ENCODE measurements around the gene MACROD2. TPM values are rescaled to one million over a fixed set of nuclear protein-coding genes. Genes with fewer than 3 reads are reported as not detected.
"Not testable (repeated sequence)": the region's sequence is repeated elsewhere in the genome, so short reads cannot be mapped to it uniquely, and the experiment has no call there.

The MACROD2 gene
- total RNA-seq, 1 experiment from 2014 or later: not detected

GRCh38 chr20:14030991-14031390, 35.7 kb downstream of the MACROD2 start:
- Histone ChIP-seq H3K27ac (no peak overlapping the region), H3K4me1 (replicated peaks) (no peaks in the 10 kb centered on the region), H3K27me3 (replicated peaks) (no peaks in the 10 kb centered on the region), H3K36me3 (no peaks in the 10 kb centered on the region), H3K9me3 (replicated peaks) (no peaks in the 10 kb centered on the region), H3K4me3 (no peak overlapping the region)
- no peak for DNase-seq (ENCODE audit: low read depth in 1 of 2, low spot score in 2 of 2)

- DNase-seq (ENCODE audit: low read depth in 1 of 2, low spot score in 2 of 2): no peak
- no peak overlapping the region for H3K4me3 ChIP-seq
- no peaks in the 10 kb centered on the region for H3K9me3 ChIP-seq (replicated peaks)
- no peaks in the 10 kb centered on the region for H3K36me3 ChIP-seq
- H3K27ac ChIP-seq: no peak overlapping the region
- no peaks in the 10 kb centered on the region for H3K4me1 ChIP-seq (replicated peaks)
- no peaks in the 10 kb centered on the region for H3K27me3 ChIP-seq (replicated peaks)
Measured at GRCh38 chr20:14033310-14033709, 38.0 kb downstream of the MACROD2 start.

GRCh38 chr20:14036567-14036966, 41.3 kb downstream of the MACROD2 start:
- no peak overlapping the region for H3K27ac ChIP-seq
- no peak for DNase-seq (ENCODE audit: low read depth in 1 of 2, low spot score in 2 of 2)
- H3K9me3 ChIP-seq (replicated peaks): no peaks in the 10 kb centered on the region
- no peaks in the 10 kb centered on the region for H3K36me3 ChIP-seq
- H3K27me3 ChIP-seq (replicated peaks): no peaks in the 10 kb centered on the region
- H3K4me1 ChIP-seq (replicated peaks): no peaks in the 10 kb centered on the region
- H3K4me3 ChIP-seq: no peak overlapping the region

GRCh38 chr20:14044712-14045276, 49.5 kb downstream of the MACROD2 start:
- not testable (repeated sequence) for H3K4me1 ChIP-seq (replicated peaks); H3K27me3 ChIP-seq (replicated peaks); H3K9me3 ChIP-seq (replicated peaks); DNase-seq (ENCODE audit: low read depth in 1 of 2, low spot score in 2 of 2); H3K27ac ChIP-seq; H3K36me3 ChIP-seq; H3K4me3 ChIP-seq

GRCh38 chr20:14046534-14046933, 51.2 kb downstream of the MACROD2 start:
- no peak for DNase-seq (ENCODE audit: low read depth in 1 of 2, low spot score in 2 of 2)
- H3K4me3 ChIP-seq: no peak overlapping the region
- H3K36me3 ChIP-seq: no peaks in the 10 kb centered on the region
- H3K4me1 ChIP-seq (replicated peaks): no peaks in the 10 kb centered on the region
- H3K27ac ChIP-seq: no peak overlapping the region
- H3K9me3 ChIP-seq (replicated peaks): no peaks in the 10 kb centered on the region
- H3K27me3 ChIP-seq (replicated peaks): no peaks in the 10 kb centered on the region

GRCh38 chr20:14049111-14049510, 53.8 kb downstream of the MACROD2 start:
- no peak overlapping the region for H3K4me3 ChIP-seq
- no peaks in the 10 kb centered on the region for H3K4me1 ChIP-seq (replicated peaks)
- no peaks in the 10 kb centered on the region for H3K9me3 ChIP-seq (replicated peaks)
- no peak overlapping the region for H3K27ac ChIP-seq
- no peak for DNase-seq (ENCODE audit: low read depth in 1 of 2, low spot score in 2 of 2)
- no peaks in the 10 kb centered on the region for H3K27me3 ChIP-seq (replicated peaks)
- H3K36me3 ChIP-seq: no peaks in the 10 kb centered on the region

- no peak overlapping the region for H3K27ac ChIP-seq
- no peak for DNase-seq (ENCODE audit: low read depth in 1 of 2, low spot score in 2 of 2)
- H3K4me1 ChIP-seq (replicated peaks): no peaks in the 10 kb centered on the region
- H3K9me3 ChIP-seq (replicated peaks): no peaks in the 10 kb centered on the region
- H3K36me3 ChIP-seq: no peaks in the 10 kb centered on the region
- no peaks in the 10 kb centered on the region for H3K27me3 ChIP-seq (replicated peaks)
- no peak overlapping the region for H3K4me3 ChIP-seq
Measured at GRCh38 chr20:14051454-14051853, 56.1 kb downstream of the MACROD2 start.

GRCh38 chr20:14055127-14055742, 59.9 kb downstream of the MACROD2 start:
- no peaks in the 10 kb centered on the region for H3K4me1 ChIP-seq (replicated peaks)
- no peaks in the 10 kb centered on the region for H3K27me3 ChIP-seq (replicated peaks)
- no peaks in the 10 kb centered on the region for H3K36me3 ChIP-seq
- peak in 1 of 2 experiments; percentile 24 for DNase-seq (ENCODE audit: low read depth in 1 of 2, low spot score in 2 of 2)
- H3K9me3 ChIP-seq (replicated peaks): no peaks in the 10 kb centered on the region
- no peak overlapping the region for H3K27ac ChIP-seq
- no peak overlapping the region for H3K4me3 ChIP-seq

GRCh38 chr20:14062171-14062570, 66.9 kb downstream of the MACROD2 start:
- Histone ChIP-seq H3K9me3 (replicated peaks) (no peaks in the 10 kb centered on the region), H3K27ac (no peak overlapping the region), H3K27me3 (replicated peaks) (no peaks in the 10 kb centered on the region), H3K4me3 (no peak overlapping the region), H3K36me3 (no peaks in the 10 kb centered on the region), H3K4me1 (replicated peaks) (no peaks in the 10 kb centered on the region)
- DNase-seq (ENCODE audit: low read depth in 1 of 2, low spot score in 2 of 2): no peak

GRCh38 chr20:14062786-14063185, 67.5 kb downstream of the MACROD2 start:
- H3K27me3 ChIP-seq (replicated peaks): no peaks in the 10 kb centered on the region
- H3K27ac ChIP-seq: no peak overlapping the region
- DNase-seq (ENCODE audit: low read depth in 1 of 2, low spot score in 2 of 2): no peak
- H3K9me3 ChIP-seq (replicated peaks): no peaks in the 10 kb centered on the region
- no peak overlapping the region for H3K4me3 ChIP-seq
- H3K4me1 ChIP-seq (replicated peaks): no peaks in the 10 kb centered on the region
- no peaks in the 10 kb centered on the region for H3K36me3 ChIP-seq

- no peaks in the 10 kb centered on the region for H3K36me3 ChIP-seq
- DNase-seq (ENCODE audit: low read depth in 1 of 2, low spot score in 2 of 2): no peak
- no peaks in the 10 kb centered on the region for H3K4me1 ChIP-seq (replicated peaks)
- no peaks in the 10 kb centered on the region for H3K9me3 ChIP-seq (replicated peaks)
- H3K4me3 ChIP-seq: no peak overlapping the region
- H3K27me3 ChIP-seq (replicated peaks): no peaks in the 10 kb centered on the region
- H3K27ac ChIP-seq: no peak overlapping the region
Measured at GRCh38 chr20:14064333-14064732, 69.0 kb downstream of the MACROD2 start.

GRCh38 chr20:14064921-14065320, 69.6 kb downstream of the MACROD2 start:
- Histone ChIP-seq H3K27me3 (replicated peaks) (no peaks in the 10 kb centered on the region), H3K4me1 (replicated peaks) (no peaks in the 10 kb centered on the region), H3K36me3 (no peaks in the 10 kb centered on the region), H3K9me3 (replicated peaks) (no peaks in the 10 kb centered on the region), H3K27ac (no peak overlapping the region), H3K4me3 (no peak overlapping the region)
- DNase-seq (ENCODE audit: low read depth in 1 of 2, low spot score in 2 of 2): no peak

- Histone ChIP-seq H3K4me3 (no peak overlapping the region), H3K36me3 (no peaks in the 10 kb centered on the region), H3K9me3 (replicated peaks) (no peaks in the 10 kb centered on the region), H3K27ac (no peak overlapping the region), H3K4me1 (replicated peaks) (no peaks in the 10 kb centered on the region), H3K27me3 (replicated peaks) (no peaks in the 10 kb centered on the region)
- DNase-seq (ENCODE audit: low read depth in 1 of 2, low spot score in 2 of 2): no peak
Measured at GRCh38 chr20:14065774-14066173, 70.5 kb downstream of the MACROD2 start.

GRCh38 chr20:14067603-14068002, 72.3 kb downstream of the MACROD2 start:
- no peak for DNase-seq (ENCODE audit: low read depth in 1 of 2, low spot score in 2 of 2)
- Histone ChIP-seq H3K9me3 (replicated peaks) (no peaks in the 10 kb centered on the region), H3K27me3 (replicated peaks) (no peaks in the 10 kb centered on the region), H3K4me3 (no peak overlapping the region), H3K27ac (no peak overlapping the region), H3K36me3 (no peaks in the 10 kb centered on the region), H3K4me1 (replicated peaks) (no peaks in the 10 kb centered on the region)

GRCh38 chr20:14069796-14070195, 74.5 kb downstream of the MACROD2 start:
- H3K4me1 ChIP-seq (replicated peaks): no peaks in the 10 kb centered on the region
- H3K27ac ChIP-seq: no peak overlapping the region
- H3K4me3 ChIP-seq: no peak overlapping the region
- DNase-seq (ENCODE audit: low read depth in 1 of 2, low spot score in 2 of 2): no peak
- no peaks in the 10 kb centered on the region for H3K36me3 ChIP-seq
- no peaks in the 10 kb centered on the region for H3K9me3 ChIP-seq (replicated peaks)
- H3K27me3 ChIP-seq (replicated peaks): no peaks in the 10 kb centered on the region
